SHP77 treated with DMSO at 0.1 percent for 48 hours (cell line): ENCODE data around the gene MCM3AP.

ENCODE experiments used
- DNase-seq: peaks from one replicate; lab custom pipeline; 2025; lab: John Stamatoyannopoulos, UW

Gene MCM3AP

GRCh38 chr21:46269466-46269865 lies 15.9 kb downstream of the MCM3AP start:
- DNase-seq = no peak

GRCh38 chr21:46268371-46268770 lies 17.0 kb downstream of the MCM3AP start:
- DNase-seq = no peak

GRCh38 chr21:46266946-46267345 lies 18.5 kb downstream of the MCM3AP start:
- DNase-seq = no peak

GRCh38 chr21:46265736-46266525 lies 19.5 kb downstream of the MCM3AP start:
- no peak for DNase-seq

- no peak for DNase-seq
Measured at GRCh38 chr21:46264690-46265144, 20.7 kb downstream of the MCM3AP start.

- DNase-seq = no peak
Measured at GRCh38 chr21:46264046-46264689, 21.2 kb downstream of the MCM3AP start.

GRCh38 chr21:46256501-46256994 lies 28.9 kb downstream of the MCM3AP start:
- DNase-seq = no peak

GRCh38 chr21:46255758-46256337 lies 29.6 kb downstream of the MCM3AP start:
- DNase-seq = no peak

- no peak for DNase-seq
Measured at GRCh38 chr21:46255166-46255565, 30.2 kb downstream of the MCM3AP start.

GRCh38 chr21:46254208-46254975 lies 31.0 kb downstream of the MCM3AP start:
- DNase-seq = no peak

- no peak for DNase-seq
Measured at GRCh38 chr21:46253610-46254124, 31.7 kb downstream of the MCM3AP start.

- no peak for DNase-seq
Measured at GRCh38 chr21:46252840-46253239, 32.6 kb downstream of the MCM3AP start.

- DNase-seq = no peak
Measured at GRCh38 chr21:46250146-46250725, 35.2 kb downstream of the MCM3AP start.

GRCh38 chr21:46248827-46249226 lies 36.6 kb downstream of the MCM3AP start:
- no peak for DNase-seq

GRCh38 chr21:46248422-46248782 lies 37.0 kb downstream of the MCM3AP start:
- DNase-seq = no peak

- no peak for DNase-seq
Measured at GRCh38 chr21:46247699-46248421, 37.6 kb downstream of the MCM3AP start.

- no peak for DNase-seq
Measured at GRCh38 chr21:46246345-46246744, 39.1 kb downstream of the MCM3AP start.

- DNase-seq = no peak
Measured at GRCh38 chr21:46245213-46245915, 40.0 kb downstream of the MCM3AP start.

- DNase-seq = no peak
Measured at GRCh38 chr21:46244602-46245001, 40.8 kb downstream of the MCM3AP start.

GRCh38 chr21:46243960-46244361 lies 41.5 kb downstream of the MCM3AP start:
- no peak for DNase-seq
